ENCODE data around the gene P2RY4.

DNA sequence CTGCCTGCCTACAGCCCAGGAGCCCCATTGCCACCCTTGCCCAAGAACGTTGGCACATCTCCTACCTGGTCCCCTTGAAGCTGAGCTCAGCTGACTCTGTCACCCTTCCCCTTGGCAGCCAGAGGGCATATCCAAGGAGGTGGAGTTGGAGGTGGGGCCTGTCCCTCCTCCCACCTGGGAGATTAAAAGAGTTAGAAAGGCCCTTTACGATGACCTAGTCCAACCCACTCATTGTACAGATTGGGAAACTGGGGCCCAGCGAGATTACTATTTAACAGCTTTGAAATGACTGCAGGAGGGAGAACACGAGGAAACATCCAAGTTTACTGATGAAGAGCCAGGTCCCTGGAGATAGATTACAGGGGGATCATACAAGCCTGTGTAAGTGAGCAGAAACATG, at the start of gene P2RY4:
- no peak for TF ChIP-seq EZH2phosphoT487 (IDR thresholded peaks at IDR 0.05; ENCODE audit: borderline replicate concordance)
- TF ChIP-seq, protein P1, sequence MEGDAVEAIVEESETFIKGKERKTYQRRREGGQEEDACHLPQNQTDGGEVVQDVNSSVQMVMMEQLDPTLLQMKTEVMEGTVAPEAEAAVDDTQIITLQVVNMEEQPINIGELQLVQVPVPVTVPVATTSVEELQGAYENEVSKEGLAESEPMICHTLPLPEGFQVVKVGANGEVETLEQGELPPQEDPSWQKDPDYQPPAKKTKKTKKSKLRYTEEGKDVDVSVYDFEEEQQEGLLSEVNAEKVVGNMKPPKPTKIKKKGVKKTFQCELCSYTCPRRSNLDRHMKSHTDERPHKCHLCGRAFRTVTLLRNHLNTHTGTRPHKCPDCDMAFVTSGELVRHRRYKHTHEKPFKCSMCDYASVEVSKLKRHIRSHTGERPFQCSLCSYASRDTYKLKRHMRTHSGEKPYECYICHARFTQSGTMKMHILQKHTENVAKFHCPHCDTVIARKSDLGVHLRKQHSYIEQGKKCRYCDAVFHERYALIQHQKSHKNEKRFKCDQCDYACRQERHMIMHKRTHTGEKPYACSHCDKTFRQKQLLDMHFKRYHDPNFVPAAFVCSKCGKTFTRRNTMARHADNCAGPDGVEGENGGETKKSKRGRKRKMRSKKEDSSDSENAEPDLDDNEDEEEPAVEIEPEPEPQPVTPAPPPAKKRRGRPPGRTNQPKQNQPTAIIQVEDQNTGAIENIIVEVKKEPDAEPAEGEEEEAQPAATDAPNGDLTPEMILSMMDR (conservative IDR thresholded peaks at IDR 0.05; ENCODE audit: low read length) = no peak

All from Loucy (cell line).